ENCODE results near the gene MOSMO. TPM values are rescaled to one million over a fixed set of nuclear protein-coding genes. Genes with fewer than 3 reads are reported as not detected.

MOSMO gene
- total RNA-seq, 6 experiments from 2014 or later, result 6.7 to 13.4 (median 7.5) TPM

GRCh38 chr16:22055881-22056280, 48.0 kb downstream of the MOSMO start:
- no peak overlapping the region for H3K4me3 ChIP-seq
- no peaks in the 10 kb centered on the region for H3K27me3 ChIP-seq
- intact Hi-C loops (cut with DNase I), result no loop called here
- no peaks in the 10 kb centered on the region for H3K4me1 ChIP-seq
- no peaks in the 10 kb centered on the region for H3K9me3 ChIP-seq
- no peaks in the 10 kb centered on the region for H3K36me3 ChIP-seq
- WGBS (ENCODE audit: insufficient coverage, low coverage, low lambda C conversion rate, missing lambda C conversion rate), result 85% methylated on average over 3 of the region's 5 CpGs
- H3K27ac ChIP-seq, result no peak overlapping the region
- DNase-seq, result no peak
- TF ChIP-seq CTCF (IDR thresholded peaks at IDR 0.05) (no peak), POLR2A (IDR thresholded peaks at IDR 0.05) (no peak)
- ATAC-seq, result no peak

GRCh38 chr16:22063888-22064467, 56.1 kb downstream of the MOSMO start:
- no peak for TF ChIP-seq CTCF (IDR thresholded peaks at IDR 0.05)
- TF ChIP-seq POLR2A (IDR thresholded peaks at IDR 0.05), result no peak
- 91% methylated on average over 1 of the region's 1 CpG for WGBS (ENCODE audit: insufficient coverage, low coverage, low lambda C conversion rate, missing lambda C conversion rate)
- ATAC-seq (no peak), DNase-seq (no peak)
- no peaks in the 10 kb centered on the region for H3K4me1 ChIP-seq
- H3K9me3 ChIP-seq, result no peaks in the 10 kb centered on the region
- intact Hi-C loops (cut with DNase I), result no loop called here
- no peaks in the 10 kb centered on the region for H3K27me3 ChIP-seq
- H3K36me3 ChIP-seq, result no peaks in the 10 kb centered on the region
- no peak overlapping the region for H3K4me3 ChIP-seq
- H3K27ac ChIP-seq, result no peak overlapping the region

GRCh38 chr16:22065252-22065651, 57.3 kb downstream of the MOSMO start:
- ATAC-seq (no peak), DNase-seq (no peak)
- no peaks in the 10 kb centered on the region for H3K27me3 ChIP-seq
- no peak for TF ChIP-seq CTCF (IDR thresholded peaks at IDR 0.05)
- TF ChIP-seq POLR2A (IDR thresholded peaks at IDR 0.05), result no peak
- WGBS (ENCODE audit: insufficient coverage, low coverage, low lambda C conversion rate, missing lambda C conversion rate), result 67% methylated on average over 1 of the region's 1 CpG
- intact Hi-C loops (cut with DNase I), result no loop called here
- no peak overlapping the region for H3K27ac ChIP-seq
- no peaks in the 10 kb centered on the region for H3K9me3 ChIP-seq
- H3K4me1 ChIP-seq, result no peaks in the 10 kb centered on the region
- no peak overlapping the region for H3K4me3 ChIP-seq
- no peaks in the 10 kb centered on the region for H3K36me3 ChIP-seq

- intact Hi-C loops (cut with DNase I), result no loop called here
- H3K4me1 ChIP-seq, result no peaks in the 10 kb centered on the region
- TF ChIP-seq CTCF (IDR thresholded peaks at IDR 0.05) (no peak), POLR2A (IDR thresholded peaks at IDR 0.05) (no peak)
- no peaks in the 10 kb centered on the region for H3K9me3 ChIP-seq
- H3K4me3 ChIP-seq, result no peak overlapping the region
- no peak overlapping the region for H3K27ac ChIP-seq
- ATAC-seq, result no peak
- peaks cover 0 to 2% (median 0%) of the 10 kb centered on the region in 4 donors for H3K36me3 ChIP-seq
- no peaks in the 10 kb centered on the region for H3K27me3 ChIP-seq
- no peak for DNase-seq
- 66% methylated on average over 11 of the region's 12 CpGs for WGBS (ENCODE audit: insufficient coverage, low coverage, low lambda C conversion rate, missing lambda C conversion rate)
These were observed 62.7 kb downstream of the MOSMO start for GRCh38 chr16:22070361-22071330.

All from right lobe of liver (tissue), 6 donors.